GM12874 (cell line): Measurements from ENCODE around the gene KIAA1671.

Experiments
- TF ChIP-seq, protein P1 (sequence below): IDR thresholded peaks from 2 replicates; pipeline ENCODE4 v1.5.1; 2011; ENCODE audit warnings: low read depth, mild to moderate bottlenecking, control low read depth, low read length, moderate library complexity; ENCODE audit not compliant: insufficient read depth

KIAA1671 gene

DNA sequence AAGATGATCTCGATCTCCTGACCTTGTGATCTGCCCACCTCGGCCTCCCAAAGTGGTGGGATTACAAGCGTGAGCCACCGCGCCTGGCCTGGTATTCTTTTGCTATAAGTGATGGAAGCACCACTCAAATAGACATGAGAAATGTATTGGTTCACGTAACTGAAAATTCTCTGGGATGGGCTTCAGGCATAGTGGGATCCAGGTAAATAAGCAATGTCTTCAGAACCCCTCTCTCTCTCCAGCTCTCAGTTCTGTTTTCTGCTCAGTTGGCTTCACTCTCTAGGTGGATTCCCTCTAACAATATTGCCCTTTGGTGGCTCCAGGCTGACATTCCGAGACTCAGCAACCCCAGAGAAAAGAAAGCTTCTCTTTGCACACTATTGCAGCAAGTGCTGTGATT, 5.1 kb upstream of the KIAA1671 start:
- TF ChIP-seq, protein P1, sequence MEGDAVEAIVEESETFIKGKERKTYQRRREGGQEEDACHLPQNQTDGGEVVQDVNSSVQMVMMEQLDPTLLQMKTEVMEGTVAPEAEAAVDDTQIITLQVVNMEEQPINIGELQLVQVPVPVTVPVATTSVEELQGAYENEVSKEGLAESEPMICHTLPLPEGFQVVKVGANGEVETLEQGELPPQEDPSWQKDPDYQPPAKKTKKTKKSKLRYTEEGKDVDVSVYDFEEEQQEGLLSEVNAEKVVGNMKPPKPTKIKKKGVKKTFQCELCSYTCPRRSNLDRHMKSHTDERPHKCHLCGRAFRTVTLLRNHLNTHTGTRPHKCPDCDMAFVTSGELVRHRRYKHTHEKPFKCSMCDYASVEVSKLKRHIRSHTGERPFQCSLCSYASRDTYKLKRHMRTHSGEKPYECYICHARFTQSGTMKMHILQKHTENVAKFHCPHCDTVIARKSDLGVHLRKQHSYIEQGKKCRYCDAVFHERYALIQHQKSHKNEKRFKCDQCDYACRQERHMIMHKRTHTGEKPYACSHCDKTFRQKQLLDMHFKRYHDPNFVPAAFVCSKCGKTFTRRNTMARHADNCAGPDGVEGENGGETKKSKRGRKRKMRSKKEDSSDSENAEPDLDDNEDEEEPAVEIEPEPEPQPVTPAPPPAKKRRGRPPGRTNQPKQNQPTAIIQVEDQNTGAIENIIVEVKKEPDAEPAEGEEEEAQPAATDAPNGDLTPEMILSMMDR, result no peak

DNA sequence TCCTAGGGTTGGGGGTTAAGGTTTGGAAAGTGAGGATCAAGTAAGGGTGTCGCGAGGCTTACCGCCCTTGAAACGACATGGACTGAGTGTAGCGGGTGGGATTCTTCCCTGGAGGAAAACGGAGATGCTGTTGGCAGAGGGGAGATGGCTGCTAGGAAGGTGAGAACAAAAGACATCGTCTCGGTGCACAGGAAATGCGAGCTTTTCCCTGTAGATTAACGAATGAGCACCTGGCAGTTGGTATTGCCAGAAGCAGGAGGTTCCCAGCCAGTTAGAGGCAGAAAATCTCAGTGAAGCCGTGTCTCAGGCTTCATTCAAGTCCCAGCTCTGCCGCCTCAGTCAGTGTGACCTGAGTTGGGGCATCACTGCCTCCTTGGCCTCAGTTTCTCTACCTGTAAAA, 4.6 kb upstream of the KIAA1671 start:
- TF ChIP-seq, protein P1, result no peak

DNA sequence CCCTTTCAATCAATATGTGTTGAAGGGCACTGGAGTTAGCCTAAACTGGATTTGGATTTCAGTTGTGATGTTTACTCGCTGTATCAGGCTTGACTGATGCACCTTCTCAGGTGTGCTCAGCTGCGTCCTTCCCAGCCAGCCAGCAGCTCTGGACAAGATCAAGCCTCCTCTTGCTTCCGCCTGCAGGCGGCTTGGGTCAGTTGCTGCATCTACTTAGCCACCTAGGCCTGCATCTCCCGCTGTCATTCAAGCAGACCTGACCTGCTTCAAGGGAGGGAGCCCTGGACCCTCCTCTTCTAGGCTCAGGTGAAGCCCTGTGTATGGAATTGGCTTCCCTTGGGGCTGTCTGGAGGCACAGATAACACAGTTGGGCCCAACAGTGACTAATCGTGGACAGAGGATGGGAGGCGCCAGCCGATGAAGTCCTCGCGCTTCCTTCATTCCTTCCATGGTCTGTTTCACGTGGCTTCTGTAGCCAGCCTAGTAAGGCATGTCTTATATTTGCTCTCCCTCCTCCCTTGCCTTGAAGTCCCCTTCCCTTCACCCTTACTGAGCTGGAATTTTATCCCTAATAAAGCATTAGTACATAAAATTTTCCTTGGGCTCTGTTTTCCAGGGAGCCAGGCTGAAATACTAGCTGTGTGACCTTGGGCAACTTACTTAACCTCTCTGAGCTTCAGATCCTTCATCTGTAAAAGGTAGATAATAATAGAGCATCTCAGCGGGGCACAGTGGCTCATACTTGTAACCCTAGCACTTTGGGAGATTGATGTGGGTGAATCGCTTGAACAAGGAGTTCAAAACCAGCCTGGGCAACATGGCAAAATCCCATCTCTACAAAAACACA, 3.9 kb upstream of the KIAA1671 start:
- TF ChIP-seq, protein P1, result no peak

DNA sequence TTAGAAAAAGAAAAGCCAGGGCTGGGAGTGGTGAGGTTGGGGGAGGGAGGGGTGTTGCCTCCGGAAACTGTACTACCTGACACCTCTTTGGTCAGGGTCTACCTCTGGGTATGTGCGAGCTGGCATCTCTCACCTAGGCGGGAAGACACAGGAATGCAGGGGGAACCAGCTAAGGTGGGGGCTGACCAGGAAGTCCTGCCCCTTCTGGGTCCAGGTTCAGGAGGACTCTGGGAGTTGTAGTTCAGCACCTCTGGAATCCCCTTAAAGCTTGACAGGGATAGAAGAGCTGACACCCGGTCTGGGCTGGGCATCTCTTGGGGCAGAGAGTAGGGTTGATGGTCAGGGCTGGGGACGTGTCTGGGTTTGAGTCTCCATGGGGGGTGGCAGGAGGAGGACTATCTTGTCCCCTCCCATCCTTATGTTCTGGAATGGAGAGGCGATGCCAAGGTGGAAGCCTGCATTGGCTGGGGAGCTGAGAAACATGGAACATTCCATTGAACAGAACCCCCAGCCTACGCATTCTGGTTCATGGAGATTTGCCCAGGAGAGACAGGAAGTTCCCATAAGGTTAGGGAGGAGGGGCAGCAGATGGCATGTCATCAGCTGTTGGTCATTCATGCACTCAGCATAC, 2.1 kb upstream of the KIAA1671 start:
- TF ChIP-seq, protein P1, result no peak

DNA sequence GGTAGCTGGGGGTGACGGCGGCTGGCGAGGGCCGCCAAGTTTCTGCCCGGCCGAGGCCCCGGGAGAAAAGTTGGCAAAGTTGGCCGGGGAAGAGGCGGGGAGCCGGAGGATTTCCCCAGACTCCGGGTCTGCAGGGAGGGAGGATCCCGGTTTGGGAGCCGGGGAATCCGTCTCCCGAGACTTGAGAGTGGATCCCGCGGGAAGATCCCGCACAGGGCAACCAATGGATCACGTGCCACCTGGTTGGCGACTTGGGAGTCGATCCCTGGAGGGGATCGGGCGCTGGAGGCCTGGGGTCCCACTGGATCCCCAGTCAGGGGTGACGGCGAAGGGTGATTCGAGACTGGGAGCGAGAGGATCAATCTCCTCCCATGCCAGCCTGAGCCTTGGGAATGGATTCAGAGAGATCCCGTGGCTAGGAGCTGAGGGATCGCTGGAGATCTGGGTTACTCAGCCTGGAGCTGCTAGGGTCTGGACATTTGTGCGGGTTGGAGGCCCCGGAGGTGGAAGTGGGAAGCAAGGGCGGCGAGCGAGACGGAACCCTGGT, 394 bp downstream of the KIAA1671 start:
- TF ChIP-seq, protein P1, result no peak

DNA sequence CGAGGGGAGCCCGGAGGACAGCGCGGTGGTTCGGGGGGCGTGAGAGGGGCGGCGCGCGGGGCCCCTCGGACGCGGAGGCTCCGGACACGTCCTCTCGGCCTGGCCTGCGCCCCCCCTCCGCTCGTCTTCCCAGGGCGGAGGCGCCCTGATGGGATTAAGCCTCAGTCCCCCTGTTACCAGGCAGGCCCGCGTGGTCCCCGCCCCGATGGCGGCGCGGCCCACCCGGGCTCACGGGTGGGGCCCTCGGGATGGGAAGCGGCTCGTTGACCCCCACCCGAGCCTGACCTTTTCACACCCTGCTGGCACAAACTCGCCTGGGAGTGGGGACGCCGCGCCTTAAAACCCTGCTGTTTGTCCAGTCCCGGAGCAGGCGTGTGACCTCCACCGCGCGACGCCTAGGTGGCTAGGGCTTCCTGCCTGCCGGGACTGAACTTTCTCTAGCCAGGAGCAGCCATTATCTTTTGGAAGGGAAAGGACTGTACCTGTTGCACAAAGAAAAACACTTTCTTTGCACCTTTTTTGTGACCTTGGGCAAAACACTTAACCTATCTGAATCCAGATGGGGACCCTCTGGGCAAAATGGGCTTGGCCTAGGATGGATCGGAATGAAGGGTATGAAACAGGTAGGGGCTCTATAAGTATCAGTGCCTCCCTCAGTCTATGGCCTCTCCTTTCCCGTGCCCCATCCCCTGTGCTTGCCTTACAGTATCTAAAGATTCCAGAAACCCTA, 1.0 kb downstream of the KIAA1671 start:
- TF ChIP-seq, protein P1, result no peak

- TF ChIP-seq, protein P1, result no peak
These were observed 1.6 kb downstream of the KIAA1671 start for GRCh38 chr22:24954114-24954463.
